GM19467 (cell line): ENCODE results near the gene ITPKA.
A peak's percentile ranks its signal among the peaks of the same experiment; 100 is the strongest.

Source experiments
- ATAC-seq: cut with Tn5 transposase; IDR thresholded peaks from one replicate; pipeline ENCODE4 v1.9.1; 2021; ENCODE audit warnings: mild to moderate bottlenecking, moderate library complexity; ENCODE audit not compliant: unreplicated experiment

ITPKA gene

GRCh38 chr15:41489641-41490040 is 4.0 kb upstream of the ITPKA start:
- no peak for ATAC-seq

GRCh38 chr15:41490355-41490754 is 3.3 kb upstream of the ITPKA start:
- no peak for ATAC-seq

- no peak for ATAC-seq
Observed at GRCh38 chr15:41491889-41492288, 1.8 kb upstream of the ITPKA start.

GRCh38 chr15:41492597-41493204 is 973 bp upstream of the ITPKA start:
- ATAC-seq: no peak

- no peak for ATAC-seq
Observed at GRCh38 chr15:41493902-41494189, 172 bp downstream of the ITPKA start.

GRCh38 chr15:41494190-41494921 is 682 bp downstream of the ITPKA start:
- ATAC-seq: peak; percentile 3

- ATAC-seq: no peak
Observed at GRCh38 chr15:41494922-41495735, 1.5 kb downstream of the ITPKA start.

GRCh38 chr15:41495736-41496599 is 2.3 kb downstream of the ITPKA start:
- ATAC-seq: no peak

GRCh38 chr15:41498657-41499056 is 5.0 kb downstream of the ITPKA start:
- no peak for ATAC-seq

GRCh38 chr15:41499109-41499851 is 5.6 kb downstream of the ITPKA start:
- ATAC-seq: no peak

GRCh38 chr15:41501191-41501917 is 7.7 kb downstream of the ITPKA start:
- ATAC-seq: no peak

- ATAC-seq: no peak
Observed at GRCh38 chr15:41501931-41502794, 8.5 kb downstream of the ITPKA start.

GRCh38 chr15:41502795-41503668 is 9.4 kb downstream of the ITPKA start:
- no peak for ATAC-seq

- no peak for ATAC-seq
Observed at GRCh38 chr15:41503669-41504010, 10.0 kb downstream of the ITPKA start.

GRCh38 chr15:41504751-41505492 is 11.2 kb downstream of the ITPKA start:
- no peak for ATAC-seq

- ATAC-seq: no peak
Observed at GRCh38 chr15:41505776-41506175, 12.1 kb downstream of the ITPKA start.

- ATAC-seq: no peak
Observed at GRCh38 chr15:41506796-41507341, 13.2 kb downstream of the ITPKA start.
